Chondrocyte (in vitro differentiated cells): ENCODE measurements around the gene SRRM2. TPM values are rescaled to one million over a fixed set of nuclear protein-coding genes. Genes with fewer than 3 reads are reported as not detected.

ENCODE experiments used
- DNase-seq: peaks from one replicate; pipeline ENCODE4 v3.0.0; 2021; ENCODE audit warnings: mixed read lengths, low spot score
- H3K27ac Mint-ChIP-seq: one replicate; pipeline ENCODE4 v1.8.0; 2021; ENCODE audit warnings: mild to moderate bottlenecking, moderate library complexity, mixed read lengths; ENCODE audit not compliant: unreplicated experiment
- H3K27me3 Mint-ChIP-seq: 2 replicates; pipeline ENCODE4 v1.8.0; 2021; ENCODE audit warnings: low read depth, mixed read lengths
- H3K36me3 Mint-ChIP-seq: 2 replicates; pipeline ENCODE4 v1.8.0; 2021; ENCODE audit warnings: low read depth, mixed read lengths
- H3K4me1 Mint-ChIP-seq: 2 replicates; pipeline ENCODE4 v1.8.0; 2021; ENCODE audit warnings: low read depth, mild to moderate bottlenecking, mixed read lengths
- H3K4me3 Mint-ChIP-seq: one replicate; pipeline ENCODE4 v1.8.0; 2021; ENCODE audit warnings: mild to moderate bottlenecking, moderate library complexity, mixed read lengths; ENCODE audit not compliant: unreplicated experiment
- H3K9me3 Mint-ChIP-seq: 2 replicates; pipeline ENCODE4 v1.8.0; 2021; ENCODE audit warnings: low read depth, mixed read lengths
- total RNA-seq: library from RNA; stranded (reverse); gene quantifications from 3 replicates; pipeline ENCODE4 v1.2.1, GENCODE V29; 2021
- TF ChIP-seq, protein P1 (sequence below): fragments of 200-600 bp; sonication (generic); IDR thresholded peaks from 2 replicates; pipeline ENCODE4 v1.5.0; 2021; ENCODE audit warnings: antibody characterized with exemption, mild to moderate bottlenecking, moderate library complexity

Gene SRRM2
- total RNA-seq, 1 donor from 2014 or later = 363 TPM

DNA sequence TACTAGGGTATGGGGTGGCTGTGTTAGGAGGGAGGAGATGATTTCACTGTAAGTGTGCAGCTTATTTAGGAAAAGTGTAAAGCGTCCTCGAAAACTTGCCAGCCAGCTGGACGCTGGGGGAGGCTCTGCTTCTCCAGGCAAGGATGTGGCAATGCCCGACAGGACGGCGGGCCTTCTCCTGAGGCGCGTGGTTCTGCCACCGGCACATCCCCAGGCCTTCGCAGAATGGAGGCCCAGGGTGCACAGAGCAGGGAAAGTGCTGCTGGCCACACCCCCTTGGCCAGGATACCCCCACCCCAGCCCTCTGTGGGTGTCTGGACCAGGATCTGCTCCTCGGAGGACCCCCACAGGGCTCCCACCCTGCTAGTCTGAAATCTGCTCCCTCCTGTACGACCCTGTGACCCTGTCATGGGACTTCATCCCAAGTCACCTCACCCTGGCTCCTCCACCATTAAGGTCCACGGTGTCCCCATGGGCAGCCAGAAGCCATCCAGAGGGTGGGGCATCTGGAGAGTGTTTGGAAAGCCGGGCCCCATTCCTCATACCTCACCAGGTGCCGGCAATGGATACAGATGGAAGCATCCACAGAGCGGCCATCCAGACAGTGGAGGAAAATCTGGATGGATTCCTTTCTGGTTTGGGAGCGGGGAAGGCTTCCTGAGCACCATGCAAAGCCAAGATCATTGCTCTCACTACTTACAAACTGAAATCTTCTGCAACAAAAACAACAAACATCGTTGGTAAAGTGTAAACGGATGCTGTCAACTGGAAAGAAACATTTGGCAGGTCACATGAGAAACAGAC lies 9.2 kb upstream of the SRRM2 start:
- no peaks in the 10 kb centered on the region for H3K36me3 Mint-ChIP-seq

DNA sequence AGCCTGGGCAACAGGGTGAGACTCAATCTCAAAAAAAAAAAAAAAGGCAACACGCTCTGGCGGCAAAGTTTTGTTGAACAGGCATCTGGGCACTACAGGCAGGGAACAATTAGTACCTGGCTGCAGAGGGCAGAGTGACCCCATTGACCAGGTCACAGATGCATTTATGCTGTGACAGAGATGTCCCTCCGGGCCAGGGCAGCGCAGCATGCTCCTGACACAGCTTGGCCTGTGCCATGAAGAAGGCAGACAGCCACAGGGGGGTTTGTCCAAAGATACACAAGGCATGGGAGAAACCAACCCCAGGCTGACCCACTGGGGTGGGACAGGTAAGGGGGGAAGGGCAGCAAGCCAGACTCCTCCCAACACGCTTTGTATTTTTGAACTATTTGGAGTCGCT lies 7.7 kb upstream of the SRRM2 start:
- no peaks in the 10 kb centered on the region for H3K9me3 Mint-ChIP-seq
- H3K4me1 Mint-ChIP-seq = no peaks in the 10 kb centered on the region
- no peak overlapping the region for H3K27ac Mint-ChIP-seq
- H3K27me3 Mint-ChIP-seq = no peaks in the 10 kb centered on the region
- peaks cover 2% of the 10 kb centered on the region for H3K36me3 Mint-ChIP-seq
- DNase-seq = no peak
- TF ChIP-seq, protein P1, sequence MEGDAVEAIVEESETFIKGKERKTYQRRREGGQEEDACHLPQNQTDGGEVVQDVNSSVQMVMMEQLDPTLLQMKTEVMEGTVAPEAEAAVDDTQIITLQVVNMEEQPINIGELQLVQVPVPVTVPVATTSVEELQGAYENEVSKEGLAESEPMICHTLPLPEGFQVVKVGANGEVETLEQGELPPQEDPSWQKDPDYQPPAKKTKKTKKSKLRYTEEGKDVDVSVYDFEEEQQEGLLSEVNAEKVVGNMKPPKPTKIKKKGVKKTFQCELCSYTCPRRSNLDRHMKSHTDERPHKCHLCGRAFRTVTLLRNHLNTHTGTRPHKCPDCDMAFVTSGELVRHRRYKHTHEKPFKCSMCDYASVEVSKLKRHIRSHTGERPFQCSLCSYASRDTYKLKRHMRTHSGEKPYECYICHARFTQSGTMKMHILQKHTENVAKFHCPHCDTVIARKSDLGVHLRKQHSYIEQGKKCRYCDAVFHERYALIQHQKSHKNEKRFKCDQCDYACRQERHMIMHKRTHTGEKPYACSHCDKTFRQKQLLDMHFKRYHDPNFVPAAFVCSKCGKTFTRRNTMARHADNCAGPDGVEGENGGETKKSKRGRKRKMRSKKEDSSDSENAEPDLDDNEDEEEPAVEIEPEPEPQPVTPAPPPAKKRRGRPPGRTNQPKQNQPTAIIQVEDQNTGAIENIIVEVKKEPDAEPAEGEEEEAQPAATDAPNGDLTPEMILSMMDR = no peak
- no peak overlapping the region for H3K4me3 Mint-ChIP-seq

More for the DNA sequence above, 9.2 kb upstream of the SRRM2 start:
- TF ChIP-seq, protein P1 = no peak
- DNase-seq = no peak
- Mint-ChIP-seq H3K4me3 (no peak overlapping the region), H3K27ac (no peak overlapping the region), H3K4me1 (no peaks in the 10 kb centered on the region), H3K9me3 (no peaks in the 10 kb centered on the region), H3K27me3 (no peaks in the 10 kb centered on the region)

DNA sequence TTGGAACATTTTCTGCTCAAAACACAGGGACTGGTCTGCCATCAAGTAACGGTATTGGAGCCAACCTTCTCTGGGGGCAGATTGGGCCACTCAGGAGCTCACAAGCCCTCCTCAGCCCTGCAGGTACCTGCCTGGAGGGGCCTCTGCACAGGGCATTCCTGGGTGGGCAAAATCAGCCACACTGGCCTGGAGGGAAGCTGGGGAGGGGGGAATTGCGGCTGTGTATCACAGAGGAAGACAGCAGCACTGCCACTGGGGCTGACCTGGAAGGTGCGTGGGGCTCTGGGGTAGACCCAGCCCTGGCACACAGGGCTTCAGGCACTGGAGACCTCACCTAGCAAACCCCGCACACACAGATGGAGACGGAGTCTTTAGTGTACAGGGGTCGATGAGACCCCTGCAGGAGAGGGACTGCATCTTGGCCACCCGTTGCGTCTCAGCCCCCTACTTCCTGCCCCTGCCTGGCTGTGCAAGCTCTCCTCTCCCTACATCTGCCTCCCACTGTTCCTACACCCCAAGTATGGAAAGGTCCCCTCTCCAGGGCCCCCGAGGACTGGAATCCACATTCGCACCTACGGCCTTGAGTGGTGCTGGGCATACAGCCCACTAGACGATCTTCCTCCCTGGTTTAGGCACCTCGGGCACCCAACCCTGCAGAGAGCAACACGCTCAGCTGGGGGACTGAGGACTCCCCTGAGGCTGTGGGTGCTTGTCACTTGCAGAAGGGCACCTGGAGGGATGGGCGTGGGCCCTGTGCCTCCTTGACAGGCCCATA lies 7.1 kb upstream of the SRRM2 start:
- H3K27me3 Mint-ChIP-seq = no peaks in the 10 kb centered on the region
- no peak overlapping the region for H3K4me3 Mint-ChIP-seq
- H3K9me3 Mint-ChIP-seq = no peaks in the 10 kb centered on the region
- H3K36me3 Mint-ChIP-seq = peaks cover 2% of the 10 kb centered on the region
- TF ChIP-seq, protein P1 = no peak
- H3K4me1 Mint-ChIP-seq = no peaks in the 10 kb centered on the region
- no peak overlapping the region for H3K27ac Mint-ChIP-seq
- DNase-seq = no peak

DNA sequence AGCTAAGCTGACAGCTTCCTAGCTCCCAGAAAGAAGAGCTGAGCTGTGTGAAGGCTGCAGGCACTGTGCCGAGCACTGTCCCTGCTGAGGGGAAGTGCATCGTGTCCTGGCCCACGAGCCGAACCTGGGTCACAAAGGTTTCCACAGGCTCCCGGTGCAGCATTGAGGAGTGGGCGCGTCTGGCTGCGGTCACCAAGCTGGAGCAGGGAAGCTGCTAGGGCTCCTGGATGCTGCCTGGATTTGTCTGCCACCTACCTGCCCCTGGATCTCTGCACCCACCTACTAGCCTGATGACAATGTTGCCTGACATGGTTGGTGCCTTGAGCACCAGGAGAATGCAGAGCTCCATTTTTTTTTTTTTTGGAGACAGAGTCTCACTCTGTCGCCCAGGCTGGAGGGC lies 6.5 kb upstream of the SRRM2 start:
- H3K4me1 Mint-ChIP-seq = peaks cover 4% of the 10 kb centered on the region
- no peak overlapping the region for H3K27ac Mint-ChIP-seq
- H3K4me3 Mint-ChIP-seq = no peak overlapping the region
- H3K36me3 Mint-ChIP-seq = peaks cover 2% of the 10 kb centered on the region
- H3K9me3 Mint-ChIP-seq = no peaks in the 10 kb centered on the region
- TF ChIP-seq, protein P1 = no peak
- no peaks in the 10 kb centered on the region for H3K27me3 Mint-ChIP-seq
- no peak for DNase-seq

DNA sequence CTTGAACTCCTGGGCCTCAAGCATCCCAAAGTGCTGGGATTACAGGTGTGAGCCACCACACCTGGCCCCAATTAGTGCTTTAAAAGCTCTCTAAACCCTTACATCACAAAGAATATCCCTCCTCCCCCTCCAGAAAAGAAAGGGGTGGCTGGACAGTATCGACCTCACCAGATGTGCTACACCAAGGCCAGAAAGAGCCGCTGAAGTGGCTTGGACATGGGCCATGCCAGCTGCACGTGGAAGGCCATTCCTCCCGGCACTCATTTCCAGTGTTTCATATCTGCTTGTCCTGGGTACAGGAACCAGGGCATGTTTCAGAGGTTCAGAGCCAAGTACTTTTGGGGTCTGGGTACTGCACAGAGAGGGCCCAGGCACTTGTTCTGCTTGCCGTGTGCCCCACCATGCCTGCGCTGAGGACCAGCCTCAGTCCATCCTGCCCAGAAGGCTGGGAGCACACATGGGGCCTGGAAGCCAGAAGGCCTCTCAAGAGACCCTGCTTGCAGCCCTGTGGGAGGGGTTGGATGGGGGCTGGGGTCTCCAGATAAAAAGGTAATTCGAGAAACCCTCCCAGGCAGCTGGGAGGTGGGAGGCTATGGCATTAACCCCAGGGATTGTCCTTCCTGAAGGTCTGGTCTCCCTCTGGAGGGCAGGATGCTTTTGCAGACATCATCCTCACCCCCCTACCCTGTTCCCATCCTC lies 3.5 kb upstream of the SRRM2 start:
- Mint-ChIP-seq H3K36me3 (peaks cover 2% of the 10 kb centered on the region), H3K4me1 (peaks cover 16% of the 10 kb centered on the region), H3K4me3 (no peak overlapping the region), H3K9me3 (no peaks in the 10 kb centered on the region), H3K27me3 (no peaks in the 10 kb centered on the region), H3K27ac (no peak overlapping the region)
- no peak for DNase-seq
- TF ChIP-seq, protein P1 = no peak
